Measurements from ENCODE around the gene SSTR1. TPM values are rescaled to one million over a fixed set of nuclear protein-coding genes. Genes with fewer than 3 reads are reported as not detected.

The SSTR1 gene
- total RNA-seq, 1 donor from 2014 or later: 0.59 TPM

Other genes with a start within 250 kb of the SSTR1 start
- 31.9 TPM for gene CLEC14A, start 48.2 kb downstream of the SSTR1 start, total RNA-seq